SU-DHL-6 (cell line): ENCODE results near the gene TMEM240.
"Not testable (repeated sequence)": the region's sequence is repeated elsewhere in the genome, so short reads cannot be mapped to it uniquely, and the experiment has no call there.

Experiments
- CTCF ChIP-seq: fragments of 200-600 bp; sonication (generic); IDR thresholded peaks from one replicate; pipeline ENCODE4 v1.5.1; 2017; ENCODE audit warnings: antibody characterized with exemption, mild to moderate bottlenecking, low read length, moderate library complexity; ENCODE audit not compliant: insufficient read depth, poor library complexity, severe bottlenecking
- EZH2phosphoT487 ChIP-seq: fragments of 200-600 bp; sonication (generic), shearing (Covaris generic); conservative IDR thresholded peaks from 2 replicates; pipeline ENCODE4 v1.6.1; 2018; ENCODE audit warnings: mild to moderate bottlenecking, antibody characterized with exemption, low read length, moderate library complexity, mixed read lengths

GRCh38 chr1:1523226-1523625 is 17.2 kb downstream of the TMEM240 start:
- TF ChIP-seq CTCF, EZH2phosphoT487: not testable (repeated sequence)
